ENCODE results near the gene KLK10.
A peak's percentile ranks its signal among the peaks of the same experiment; 100 is the strongest.

KLK10 gene, protein sequence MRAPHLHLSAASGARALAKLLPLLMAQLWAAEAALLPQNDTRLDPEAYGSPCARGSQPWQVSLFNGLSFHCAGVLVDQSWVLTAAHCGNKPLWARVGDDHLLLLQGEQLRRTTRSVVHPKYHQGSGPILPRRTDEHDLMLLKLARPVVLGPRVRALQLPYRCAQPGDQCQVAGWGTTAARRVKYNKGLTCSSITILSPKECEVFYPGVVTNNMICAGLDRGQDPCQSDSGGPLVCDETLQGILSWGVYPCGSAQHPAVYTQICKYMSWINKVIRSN

DNA sequence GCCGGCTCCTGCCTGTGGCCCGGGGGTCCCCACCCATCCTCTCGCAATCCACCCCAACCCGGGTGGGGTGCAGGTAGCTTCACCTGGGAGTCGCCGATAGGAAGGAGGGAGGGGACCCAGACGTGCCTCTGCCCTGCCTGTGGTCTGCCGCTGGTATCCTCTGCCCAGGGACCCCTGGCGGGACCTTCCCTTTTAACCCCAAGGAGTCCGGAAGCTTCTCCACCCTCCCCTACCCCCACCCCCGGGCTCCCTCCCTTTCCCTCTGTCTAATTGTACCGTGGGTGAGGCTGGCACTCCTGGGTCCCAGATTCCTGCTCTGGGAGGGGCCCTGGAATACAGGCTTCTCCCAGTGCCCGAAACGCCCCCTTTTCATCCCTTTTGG is at the start of gene KLK10:
Gene KLK10, minus strand, starts transcription at position 166 of the 382 bp plus-strand sequence. CDS start 579 bp downstream, outside the sequence.
- no peak for DNase-seq

GRCh38 chr19:51066393-51067186 is 47.1 kb upstream of the KLK10 start:
- DNase-seq: no peak

- no peak for DNase-seq
Observed at GRCh38 chr19:51065221-51065960, 45.9 kb upstream of the KLK10 start.

DNA sequence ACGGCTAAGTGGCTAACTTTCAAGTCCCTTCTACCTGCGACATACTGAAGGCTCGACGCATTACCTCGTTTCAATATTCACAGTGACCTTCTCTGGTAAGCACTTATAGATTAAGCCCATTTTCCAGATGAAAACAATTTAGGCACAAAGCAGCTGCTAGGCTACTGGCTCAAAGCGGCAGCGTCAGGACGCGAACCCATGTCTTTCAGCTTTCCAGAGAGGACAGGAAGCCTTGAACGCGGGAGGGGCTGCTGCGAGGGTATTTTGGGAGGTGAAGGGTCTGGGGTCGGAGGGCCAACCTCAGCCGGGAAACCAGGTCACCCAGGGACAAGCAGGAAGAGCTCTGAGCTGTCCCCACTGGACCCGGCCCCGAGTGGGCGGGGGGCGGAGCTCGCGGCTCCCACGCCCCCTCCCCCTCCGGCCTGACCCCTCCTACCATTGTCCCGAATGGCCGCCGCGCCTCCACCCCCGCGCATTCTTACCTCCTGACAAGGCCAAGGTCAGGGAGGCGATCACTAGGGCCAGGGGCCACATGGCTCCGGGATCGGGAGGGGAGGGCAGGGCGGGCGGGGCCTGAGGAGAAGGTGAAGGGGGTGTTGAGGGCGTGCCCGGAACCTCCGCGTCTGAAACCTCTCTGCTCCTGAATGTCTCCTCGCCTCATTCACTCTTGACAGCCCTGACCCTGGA is 45.2 kb upstream of the KLK10 start, which contains the start of gene KLK13:
Gene KLK13, minus strand, starts transcription at position 559 of the 687 bp plus-strand sequence. Its CDS starts 25 bp downstream, at position 534.
- DNase-seq: no peak

- DNase-seq: no peak
Observed at GRCh38 chr19:51063664-51064063, 44.2 kb upstream of the KLK10 start.

- no peak for DNase-seq
Observed at GRCh38 chr19:51060973-51061372, 41.5 kb upstream of the KLK10 start.

- DNase-seq: no peak
Observed at GRCh38 chr19:51060336-51060735, 40.8 kb upstream of the KLK10 start.

DNA sequence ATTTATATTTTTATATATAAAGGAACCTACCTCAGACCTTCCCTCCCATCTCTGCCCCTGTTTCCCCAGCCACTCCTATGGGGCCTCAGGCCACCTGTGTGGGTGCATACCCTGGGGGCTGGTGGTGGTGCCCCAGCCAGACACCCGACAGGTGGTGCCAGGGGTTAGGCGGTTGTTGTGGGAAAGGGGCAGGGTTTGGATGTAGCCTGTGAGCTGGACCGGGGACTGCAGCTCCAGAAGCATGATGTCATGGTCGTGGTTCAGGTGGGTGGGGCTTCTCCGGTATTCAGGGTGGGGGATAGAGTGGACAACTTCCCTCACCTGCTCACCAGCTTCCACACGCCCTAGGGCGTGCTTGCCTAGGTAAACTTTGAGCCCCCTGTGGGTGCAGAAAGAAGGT is 40.2 kb upstream of the KLK10 start:
- no peak for DNase-seq

DNA sequence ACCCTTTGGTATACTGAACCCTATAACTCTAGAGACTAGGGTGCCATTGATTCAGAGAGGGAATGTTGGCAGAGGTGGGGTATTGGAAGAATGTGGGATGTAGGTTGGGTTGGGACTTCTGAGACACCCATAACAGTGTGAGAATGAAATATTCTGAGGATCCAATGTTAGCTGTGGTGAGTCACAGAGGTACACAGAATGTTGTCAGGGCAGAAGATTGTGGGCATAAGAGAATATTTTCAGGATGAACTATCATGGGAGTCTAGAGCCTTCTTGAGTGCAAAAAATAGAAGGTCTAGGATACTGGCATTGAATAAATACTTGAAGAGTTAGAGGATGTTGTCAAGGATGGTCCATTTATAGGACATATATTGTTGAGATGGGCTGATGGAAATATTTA is 36.4 kb upstream of the KLK10 start:
- no peak for DNase-seq

DNA sequence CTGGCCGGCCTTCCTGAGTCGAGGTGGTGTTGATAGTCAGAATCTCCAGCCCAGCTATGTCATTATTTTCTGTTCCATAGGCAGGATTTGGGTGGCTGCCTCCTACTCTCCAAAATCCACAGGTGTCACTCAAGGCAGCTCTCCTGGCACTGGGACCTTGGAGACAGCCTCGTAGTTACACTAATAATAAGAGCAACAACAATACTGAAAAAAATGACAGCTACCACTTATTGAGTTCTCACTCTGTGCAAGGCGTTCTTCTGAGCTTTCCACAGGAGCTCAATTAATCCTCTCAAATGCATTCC is 27.5 kb upstream of the KLK10 start:
- no peak for DNase-seq

GRCh38 chr19:51044327-51044726 is 24.8 kb upstream of the KLK10 start:
- no peak for DNase-seq

GRCh38 chr19:51043497-51043896 is 24.0 kb upstream of the KLK10 start:
- DNase-seq: no peak

DNA sequence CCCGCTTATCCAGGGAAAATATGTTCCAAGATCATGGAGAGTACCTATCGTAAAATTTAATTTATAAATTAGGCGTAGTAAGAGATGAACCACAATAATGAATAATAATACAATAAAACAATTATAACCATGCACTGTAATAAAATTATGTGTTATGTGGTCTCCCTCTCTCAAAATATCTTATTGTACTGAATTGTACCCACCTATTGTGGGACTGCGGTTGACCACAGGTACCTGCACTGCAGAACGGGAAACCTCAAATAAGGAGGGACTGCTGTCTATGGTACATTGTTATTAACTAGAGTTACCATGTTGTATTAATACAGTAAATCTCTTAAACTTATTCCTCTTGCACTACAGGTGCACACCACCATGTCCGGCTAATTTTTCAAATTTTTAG is 20.6 kb upstream of the KLK10 start:
- no peak for DNase-seq

DNA sequence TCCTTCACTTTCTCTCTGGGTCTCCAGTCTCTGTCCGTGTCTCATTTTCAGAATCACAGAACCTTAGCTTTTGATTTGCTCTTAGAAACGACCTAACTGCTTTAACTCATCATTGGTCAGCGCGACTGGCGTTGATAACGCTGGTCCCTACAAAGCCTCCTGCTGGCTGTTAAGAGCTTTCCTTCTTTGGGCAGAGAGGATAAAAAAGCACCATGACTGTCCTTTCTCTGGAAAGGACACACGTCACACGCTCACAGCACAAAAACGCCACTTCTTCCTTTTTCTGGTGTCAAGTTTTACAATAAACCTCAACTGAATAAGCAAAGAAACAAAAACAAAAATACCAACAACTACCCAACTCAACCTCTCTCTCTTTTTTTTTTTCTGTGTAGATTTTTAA is 17.0 kb upstream of the KLK10 start:
- DNase-seq: no peak

DNA sequence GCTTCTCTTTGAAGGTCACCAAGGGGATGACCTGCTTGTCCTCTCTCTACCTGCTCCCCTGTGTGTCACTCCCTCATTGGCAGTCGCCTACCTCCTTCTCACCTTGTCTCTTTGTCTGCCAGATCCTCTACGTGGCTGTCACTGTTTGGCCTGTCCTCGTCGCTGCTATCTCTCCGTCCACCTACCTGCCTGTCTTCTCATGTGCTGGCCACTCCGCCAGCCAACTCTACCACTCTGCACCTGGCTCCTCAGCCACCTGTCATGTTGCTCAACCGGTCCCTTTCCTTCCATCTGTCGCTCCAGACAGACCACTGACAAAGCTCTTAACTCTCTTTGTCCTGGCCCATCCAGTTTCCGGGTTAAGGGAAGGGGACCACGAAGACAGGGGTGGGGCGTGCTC is 15.2 kb upstream of the KLK10 start, which contains the start of gene KLK12:
Gene KLK12, minus strand, starts transcription at position 299 of the 400 bp plus-strand sequence. CDS start 381 bp downstream, outside the sequence.
- no peak for DNase-seq

DNA sequence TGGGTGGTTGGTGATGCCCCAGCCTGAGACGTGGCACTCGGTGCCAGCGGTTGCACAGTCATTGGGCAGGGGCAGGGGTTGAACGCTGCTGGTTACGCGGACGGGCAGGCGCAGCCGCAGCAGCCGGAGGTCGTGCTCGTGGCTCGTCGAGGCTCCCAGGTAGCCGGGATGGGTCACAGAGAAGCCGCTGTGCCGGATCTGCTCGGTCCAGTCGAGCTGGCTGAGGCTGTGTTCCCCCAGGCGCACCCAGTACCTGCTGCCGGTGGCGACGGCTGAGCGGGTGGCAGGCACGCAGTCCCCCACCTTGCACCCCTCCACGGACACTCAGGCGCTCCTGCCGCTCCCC is 12.3 kb upstream of the KLK10 start:
- DNase-seq: no peak

GRCh38 chr19:51031220-51031879 is 11.8 kb upstream of the KLK10 start:
- DNase-seq: no peak

GRCh38 chr19:51030631-51031030 is 11.1 kb upstream of the KLK10 start:
- DNase-seq: no peak

DNA sequence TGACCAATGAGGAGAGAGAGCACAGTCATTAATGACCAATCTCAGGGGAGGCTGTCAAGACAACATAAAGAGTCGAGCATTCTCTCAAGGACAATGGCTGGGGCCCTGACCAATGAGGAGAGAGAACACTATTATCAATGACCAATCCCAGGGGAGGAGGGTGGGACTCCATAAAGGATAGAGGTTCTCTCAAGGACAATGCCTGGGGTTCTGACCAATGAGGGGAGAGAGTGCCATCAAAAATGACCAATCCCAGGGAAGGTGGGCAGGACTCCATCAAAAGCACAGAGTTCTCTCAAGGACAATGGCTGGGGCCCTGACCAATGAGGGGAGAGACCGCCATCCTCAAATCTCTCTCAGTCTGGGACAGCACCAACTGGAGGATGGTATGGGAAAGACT is 10.2 kb upstream of the KLK10 start:
- no peak for DNase-seq

GRCh38 chr19:51027873-51028272 is 8.4 kb upstream of the KLK10 start:
- no peak for DNase-seq

GRCh38 chr19:51027126-51027806 is 7.8 kb upstream of the KLK10 start:
- no peak for DNase-seq

DNA sequence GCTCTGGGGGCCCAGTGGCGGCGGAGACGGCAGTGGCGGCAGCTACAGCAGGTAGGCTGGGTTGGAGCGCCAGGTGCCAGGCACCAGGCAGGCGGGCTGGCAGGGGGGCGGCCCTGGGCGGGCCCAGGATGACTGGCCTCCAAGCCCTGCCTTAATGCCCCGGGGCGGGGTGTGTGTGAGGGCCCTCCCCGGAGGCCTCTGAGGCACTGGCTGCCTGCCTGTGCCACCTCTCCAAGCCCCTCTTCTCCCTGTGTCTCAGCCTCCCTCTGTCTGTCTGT is 7.0 kb upstream of the KLK10 start, which contains the start of gene KLK11:
Gene KLK11, minus strand, starts transcription at position 63 of the 278 bp plus-strand sequence. CDS start 985 bp downstream, outside the sequence.
- peak; percentile 57 for DNase-seq

Data from NCI-H1436 treated with DMSO at 0.1 percent for 48 hours (cell line).